GM12878 (cell line): Measurements from ENCODE around the gene SCGB1C2.

Experiments
- CTCF ChIP-seq, 3 experiments: IDR thresholded peaks in 2 of 3; conservative IDR thresholded peaks in 1 of 3; 2 replicates each; pipeline ENCODE4 v1.5.1; 2011; ENCODE audit warnings: low read depth in 3 of 3, low read length in 3 of 3, mild to moderate bottlenecking in 3 of 3, control low read depth in 2 of 3, moderate library complexity in 2 of 3, inconsistent platforms in 1 of 3, mixed read lengths in 1 of 3; ENCODE audit not compliant: control insufficient read depth in 2 of 3, insufficient read depth in 1 of 3; ENCODE audit errors: extremely low read depth in 1 of 3
- POLR2A ChIP-seq: IDR thresholded peaks from 2 replicates; pipeline ENCODE4 v1.6.1; 2011; ENCODE audit warnings: low read depth, mild to moderate bottlenecking, low read length
- TAF1 ChIP-seq: IDR thresholded peaks from 2 replicates; pipeline ENCODE4 v1.6.1; 2011; ENCODE audit warnings: mild to moderate bottlenecking, low read depth, low read length, borderline replicate concordance
- TCF12 ChIP-seq: IDR thresholded peaks from 2 replicates; pipeline ENCODE4 v1.6.1; 2011; ENCODE audit warnings: low read depth, mild to moderate bottlenecking, low read length
- ZNF592 ChIP-seq: fragments of 450-650 bp; IDR thresholded peaks from 2 replicates; pipeline ENCODE4 v1.6.1; 2017; ENCODE audit warnings: mild to moderate bottlenecking, moderate library complexity
- TF ChIP-seq, protein P1 (sequence below): IDR thresholded peaks from 2 replicates; pipeline ENCODE4 v1.6.1; 2012; ENCODE audit warnings: mild to moderate bottlenecking, low read depth, low read length
- TF ChIP-seq, protein P2 (sequence below): IDR thresholded peaks from 2 replicates; pipeline ENCODE4 v1.6.1; 2012; ENCODE audit warnings: low read length, inconsistent platforms

DNA sequence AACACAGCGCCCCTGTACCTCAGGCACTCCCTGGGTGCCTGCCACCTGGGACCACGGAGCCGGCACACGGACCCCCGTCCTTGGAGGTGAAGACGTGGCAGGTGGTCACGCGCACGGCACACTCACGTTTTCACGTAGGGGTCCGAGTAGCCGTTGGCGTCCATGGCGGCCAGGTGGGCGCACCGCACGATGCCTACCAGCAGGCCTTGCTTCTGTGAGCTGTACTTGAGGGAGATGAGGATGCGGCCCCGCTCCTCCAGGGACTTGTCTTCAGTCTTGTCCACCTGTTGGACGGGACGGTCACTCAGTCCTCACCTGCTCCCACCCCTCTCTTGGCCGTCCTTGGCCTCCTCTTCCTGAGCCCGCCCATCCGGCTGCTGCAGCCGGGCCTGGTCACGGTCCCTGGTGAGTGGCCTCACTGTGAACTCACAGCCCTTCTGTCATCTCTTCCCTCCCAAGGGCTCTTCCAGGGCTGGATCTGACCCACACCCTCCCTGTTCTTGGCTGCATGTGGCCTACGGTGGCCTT, 18.8 kb downstream of the SCGB1C2 start:
- TF ChIP-seq, protein P1, sequence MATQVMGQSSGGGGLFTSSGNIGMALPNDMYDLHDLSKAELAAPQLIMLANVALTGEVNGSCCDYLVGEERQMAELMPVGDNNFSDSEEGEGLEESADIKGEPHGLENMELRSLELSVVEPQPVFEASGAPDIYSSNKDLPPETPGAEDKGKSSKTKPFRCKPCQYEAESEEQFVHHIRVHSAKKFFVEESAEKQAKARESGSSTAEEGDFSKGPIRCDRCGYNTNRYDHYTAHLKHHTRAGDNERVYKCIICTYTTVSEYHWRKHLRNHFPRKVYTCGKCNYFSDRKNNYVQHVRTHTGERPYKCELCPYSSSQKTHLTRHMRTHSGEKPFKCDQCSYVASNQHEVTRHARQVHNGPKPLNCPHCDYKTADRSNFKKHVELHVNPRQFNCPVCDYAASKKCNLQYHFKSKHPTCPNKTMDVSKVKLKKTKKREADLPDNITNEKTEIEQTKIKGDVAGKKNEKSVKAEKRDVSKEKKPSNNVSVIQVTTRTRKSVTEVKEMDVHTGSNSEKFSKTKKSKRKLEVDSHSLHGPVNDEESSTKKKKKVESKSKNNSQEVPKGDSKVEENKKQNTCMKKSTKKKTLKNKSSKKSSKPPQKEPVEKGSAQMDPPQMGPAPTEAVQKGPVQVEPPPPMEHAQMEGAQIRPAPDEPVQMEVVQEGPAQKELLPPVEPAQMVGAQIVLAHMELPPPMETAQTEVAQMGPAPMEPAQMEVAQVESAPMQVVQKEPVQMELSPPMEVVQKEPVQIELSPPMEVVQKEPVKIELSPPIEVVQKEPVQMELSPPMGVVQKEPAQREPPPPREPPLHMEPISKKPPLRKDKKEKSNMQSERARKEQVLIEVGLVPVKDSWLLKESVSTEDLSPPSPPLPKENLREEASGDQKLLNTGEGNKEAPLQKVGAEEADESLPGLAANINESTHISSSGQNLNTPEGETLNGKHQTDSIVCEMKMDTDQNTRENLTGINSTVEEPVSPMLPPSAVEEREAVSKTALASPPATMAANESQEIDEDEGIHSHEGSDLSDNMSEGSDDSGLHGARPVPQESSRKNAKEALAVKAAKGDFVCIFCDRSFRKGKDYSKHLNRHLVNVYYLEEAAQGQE: no peak
- no peak for TF ChIP-seq ZNF592
- no peak for TF ChIP-seq CTCF (IDR thresholded peaks at IDR 0.05 in 2 of 3, conservative IDR thresholded peaks at IDR 0.05 in 1 of 3; ENCODE audit: control insufficient read depth in 2 of 3, extremely low read depth in 1 of 3, insufficient read depth in 1 of 3, low read depth in 3 of 3, low read length in 3 of 3)
- TF ChIP-seq POLR2A: no peak
- TF ChIP-seq TCF12: no peak
- TF ChIP-seq TAF1: no peak
- TF ChIP-seq, protein P2, sequence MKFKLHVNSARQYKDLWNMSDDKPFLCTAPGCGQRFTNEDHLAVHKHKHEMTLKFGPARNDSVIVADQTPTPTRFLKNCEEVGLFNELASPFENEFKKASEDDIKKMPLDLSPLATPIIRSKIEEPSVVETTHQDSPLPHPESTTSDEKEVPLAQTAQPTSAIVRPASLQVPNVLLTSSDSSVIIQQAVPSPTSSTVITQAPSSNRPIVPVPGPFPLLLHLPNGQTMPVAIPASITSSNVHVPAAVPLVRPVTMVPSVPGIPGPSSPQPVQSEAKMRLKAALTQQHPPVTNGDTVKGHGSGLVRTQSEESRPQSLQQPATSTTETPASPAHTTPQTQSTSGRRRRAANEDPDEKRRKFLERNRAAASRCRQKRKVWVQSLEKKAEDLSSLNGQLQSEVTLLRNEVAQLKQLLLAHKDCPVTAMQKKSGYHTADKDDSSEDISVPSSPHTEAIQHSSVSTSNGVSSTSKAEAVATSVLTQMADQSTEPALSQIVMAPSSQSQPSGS: no peak
